WTC11 (cell line): ENCODE data around the gene THUMPD1.

Source experiments
- CREM ChIP-seq: sonication (generic); formaldehyde crosslinking; IDR thresholded peaks from 2 replicates; pipeline ENCODE4 v1.8.1; 2022; ENCODE audit warnings: mild to moderate bottlenecking, missing genetic modification reagents, moderate library complexity
- JUN ChIP-seq: sonication (generic); formaldehyde crosslinking; IDR thresholded peaks from 2 replicates; pipeline ENCODE4 v1.8.0; 2023; ENCODE audit warnings: mild to moderate bottlenecking, missing genetic modification reagents
- NFYB ChIP-seq: sonication (generic); formaldehyde crosslinking; conservative IDR thresholded peaks from 2 replicates; pipeline ENCODE4 v1.8.0; 2022; ENCODE audit warnings: low read depth, missing genetic modification reagents
- RELA ChIP-seq: sonication (generic); formaldehyde crosslinking; IDR thresholded peaks from 2 replicates; pipeline ENCODE4 v1.8.1; 2022; ENCODE audit warnings: missing genetic modification reagents, mild to moderate bottlenecking, borderline replicate concordance
- TCF7 ChIP-seq: sonication (generic); formaldehyde crosslinking; IDR thresholded peaks from 2 replicates; pipeline ENCODE4 v1.8.0; 2022; ENCODE audit warnings: mild to moderate bottlenecking, low read depth, missing genetic modification reagents, moderate library complexity
- TEAD1 ChIP-seq: sonication (generic); formaldehyde crosslinking; IDR thresholded peaks from 2 replicates; pipeline ENCODE4 v1.8.0; 2022; ENCODE audit warnings: mild to moderate bottlenecking, missing genetic modification reagents
- ZNF138 ChIP-seq: sonication (generic); formaldehyde crosslinking; conservative IDR thresholded peaks from 2 replicates; pipeline ENCODE4 v1.8.1; 2022; ENCODE audit warnings: mild to moderate bottlenecking, moderate library complexity, missing genetic modification reagents
- ZNF232 ChIP-seq: sonication (generic); formaldehyde crosslinking; IDR thresholded peaks from 2 replicates; pipeline ENCODE4 v1.8.0; 2022; ENCODE audit warnings: mild to moderate bottlenecking, missing genetic modification reagents
- TF ChIP-seq, protein P1 (sequence below): sonication (generic); formaldehyde crosslinking; IDR thresholded peaks from 2 replicates; pipeline ENCODE4 v1.8.0; 2022; ENCODE audit warnings: mild to moderate bottlenecking, missing genetic modification reagents
- TF ChIP-seq, protein P2 (sequence below): fragments of 250-450 bp; sonication (Bioruptor Pico); conservative IDR thresholded peaks from 2 replicates; pipeline ENCODE4 v1.9.0; 2021; ENCODE audit warnings: mild to moderate bottlenecking
- TF ChIP-seq, protein P3 (sequence below): fragments of 200-600 bp; IDR thresholded peaks from 2 replicates; pipeline ENCODE4 v1.8.0; 2022; ENCODE audit warnings: antibody characterized with exemption
- TF ChIP-seq, protein P4 (sequence below): sonication (generic); formaldehyde crosslinking; IDR thresholded peaks from 2 replicates; pipeline ENCODE4 v1.8.1; 2022; ENCODE audit warnings: missing genetic modification reagents, borderline replicate concordance
- TF ChIP-seq, protein P5 (sequence below): sonication (generic); formaldehyde crosslinking; IDR thresholded peaks from 2 replicates; pipeline ENCODE4 v1.8.1; 2023; ENCODE audit warnings: mild to moderate bottlenecking, missing genetic modification reagents, moderate library complexity
- TF ChIP-seq, protein P6 (sequence below): sonication (generic); formaldehyde crosslinking; IDR thresholded peaks from 2 replicates; pipeline ENCODE4 v1.8.0; 2022; ENCODE audit warnings: missing genetic modification reagents

DNA sequence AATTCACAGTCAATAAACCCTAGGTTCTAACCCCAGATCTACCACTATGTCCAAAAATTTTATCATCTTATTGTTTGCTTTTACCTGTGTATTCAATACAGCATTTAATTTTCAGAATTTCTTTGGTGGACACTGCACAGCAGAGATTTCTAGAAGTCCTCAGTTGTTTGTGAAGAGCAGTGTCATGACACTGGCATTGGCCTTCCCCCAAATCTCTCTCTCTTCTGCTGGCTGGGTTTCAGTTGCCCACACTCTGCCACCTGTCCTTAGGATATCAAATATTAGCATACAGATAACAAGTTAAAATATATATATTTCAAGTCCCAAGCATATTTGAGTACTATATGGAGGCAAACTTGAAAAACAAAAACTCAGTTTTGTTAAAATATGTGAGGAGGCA, 2.0 kb upstream of the THUMPD1 start:
- TF ChIP-seq, protein P1, sequence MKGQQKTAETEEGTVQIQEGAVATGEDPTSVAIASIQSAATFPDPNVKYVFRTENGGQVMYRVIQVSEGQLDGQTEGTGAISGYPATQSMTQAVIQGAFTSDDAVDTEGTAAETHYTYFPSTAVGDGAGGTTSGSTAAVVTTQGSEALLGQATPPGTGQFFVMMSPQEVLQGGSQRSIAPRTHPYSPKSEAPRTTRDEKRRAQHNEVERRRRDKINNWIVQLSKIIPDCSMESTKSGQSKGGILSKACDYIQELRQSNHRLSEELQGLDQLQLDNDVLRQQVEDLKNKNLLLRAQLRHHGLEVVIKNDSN (CRISPR knock-in tag): no peak
- TF ChIP-seq, protein P2, sequence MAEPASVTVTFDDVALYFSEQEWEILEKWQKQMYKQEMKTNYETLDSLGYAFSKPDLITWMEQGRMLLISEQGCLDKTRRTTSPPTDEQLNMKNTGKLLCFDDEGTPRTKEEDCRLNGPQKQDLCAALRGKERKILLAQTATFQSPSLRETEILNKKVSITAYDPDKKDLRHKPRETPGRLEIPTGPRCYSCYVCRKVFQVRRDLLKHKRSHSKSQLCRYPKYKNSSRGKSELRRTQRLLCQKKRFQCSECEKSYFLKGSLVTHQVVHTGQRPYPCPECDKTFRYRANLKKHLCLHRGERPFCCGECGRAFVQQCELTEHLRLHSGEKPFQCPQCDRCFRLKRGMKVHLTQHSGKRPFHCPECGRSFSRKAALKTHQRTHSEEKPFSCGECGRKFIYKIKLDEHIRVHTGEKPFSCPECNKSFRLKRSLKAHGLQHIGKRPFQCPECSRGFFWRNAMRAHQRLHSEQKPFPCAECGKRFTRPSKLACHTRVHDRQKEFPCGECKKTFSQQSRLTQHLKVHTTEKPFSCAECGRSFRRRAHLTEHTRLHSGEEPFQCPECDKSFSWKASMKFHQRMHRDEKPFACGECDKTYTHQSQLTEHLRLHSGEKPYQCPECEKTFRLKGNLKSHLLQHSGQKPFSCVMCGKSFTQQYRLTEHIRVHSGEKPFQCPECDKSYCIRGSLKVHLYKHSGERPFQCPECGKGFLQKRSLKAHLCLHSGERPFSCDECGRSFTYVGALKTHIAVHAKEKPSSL (CRISPR knock-in tag): no peak
- TF ChIP-seq, protein P3, sequence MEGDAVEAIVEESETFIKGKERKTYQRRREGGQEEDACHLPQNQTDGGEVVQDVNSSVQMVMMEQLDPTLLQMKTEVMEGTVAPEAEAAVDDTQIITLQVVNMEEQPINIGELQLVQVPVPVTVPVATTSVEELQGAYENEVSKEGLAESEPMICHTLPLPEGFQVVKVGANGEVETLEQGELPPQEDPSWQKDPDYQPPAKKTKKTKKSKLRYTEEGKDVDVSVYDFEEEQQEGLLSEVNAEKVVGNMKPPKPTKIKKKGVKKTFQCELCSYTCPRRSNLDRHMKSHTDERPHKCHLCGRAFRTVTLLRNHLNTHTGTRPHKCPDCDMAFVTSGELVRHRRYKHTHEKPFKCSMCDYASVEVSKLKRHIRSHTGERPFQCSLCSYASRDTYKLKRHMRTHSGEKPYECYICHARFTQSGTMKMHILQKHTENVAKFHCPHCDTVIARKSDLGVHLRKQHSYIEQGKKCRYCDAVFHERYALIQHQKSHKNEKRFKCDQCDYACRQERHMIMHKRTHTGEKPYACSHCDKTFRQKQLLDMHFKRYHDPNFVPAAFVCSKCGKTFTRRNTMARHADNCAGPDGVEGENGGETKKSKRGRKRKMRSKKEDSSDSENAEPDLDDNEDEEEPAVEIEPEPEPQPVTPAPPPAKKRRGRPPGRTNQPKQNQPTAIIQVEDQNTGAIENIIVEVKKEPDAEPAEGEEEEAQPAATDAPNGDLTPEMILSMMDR: no peak
- no peak for TF ChIP-seq NFYB (CRISPR knock-in tag)
- TF ChIP-seq TEAD1 (CRISPR knock-in tag): no peak
- no peak for TF ChIP-seq CREM (CRISPR knock-in tag)
- TF ChIP-seq, protein P4, sequence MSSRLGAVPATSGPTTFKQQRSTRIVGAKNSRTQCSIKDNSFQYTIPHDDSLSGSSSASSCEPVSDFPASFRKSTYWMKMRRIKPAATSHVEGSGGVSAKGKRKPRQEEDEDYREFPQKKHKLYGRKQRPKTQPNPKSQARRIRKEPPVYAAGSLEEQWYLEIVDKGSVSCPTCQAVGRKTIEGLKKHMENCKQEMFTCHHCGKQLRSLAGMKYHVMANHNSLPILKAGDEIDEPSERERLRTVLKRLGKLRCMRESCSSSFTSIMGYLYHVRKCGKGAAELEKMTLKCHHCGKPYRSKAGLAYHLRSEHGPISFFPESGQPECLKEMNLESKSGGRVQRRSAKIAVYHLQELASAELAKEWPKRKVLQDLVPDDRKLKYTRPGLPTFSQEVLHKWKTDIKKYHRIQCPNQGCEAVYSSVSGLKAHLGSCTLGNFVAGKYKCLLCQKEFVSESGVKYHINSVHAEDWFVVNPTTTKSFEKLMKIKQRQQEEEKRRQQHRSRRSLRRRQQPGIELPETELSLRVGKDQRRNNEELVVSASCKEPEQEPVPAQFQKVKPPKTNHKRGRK (CRISPR knock-in tag): no peak
- TF ChIP-seq, protein P5, sequence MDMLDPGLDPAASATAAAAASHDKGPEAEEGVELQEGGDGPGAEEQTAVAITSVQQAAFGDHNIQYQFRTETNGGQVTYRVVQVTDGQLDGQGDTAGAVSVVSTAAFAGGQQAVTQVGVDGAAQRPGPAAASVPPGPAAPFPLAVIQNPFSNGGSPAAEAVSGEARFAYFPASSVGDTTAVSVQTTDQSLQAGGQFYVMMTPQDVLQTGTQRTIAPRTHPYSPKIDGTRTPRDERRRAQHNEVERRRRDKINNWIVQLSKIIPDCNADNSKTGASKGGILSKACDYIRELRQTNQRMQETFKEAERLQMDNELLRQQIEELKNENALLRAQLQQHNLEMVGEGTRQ (CRISPR knock-in tag): no peak
- TF ChIP-seq ZNF138 (CRISPR knock-in tag): no peak
- TF ChIP-seq ZNF232: no peak
- TF ChIP-seq, protein P6, sequence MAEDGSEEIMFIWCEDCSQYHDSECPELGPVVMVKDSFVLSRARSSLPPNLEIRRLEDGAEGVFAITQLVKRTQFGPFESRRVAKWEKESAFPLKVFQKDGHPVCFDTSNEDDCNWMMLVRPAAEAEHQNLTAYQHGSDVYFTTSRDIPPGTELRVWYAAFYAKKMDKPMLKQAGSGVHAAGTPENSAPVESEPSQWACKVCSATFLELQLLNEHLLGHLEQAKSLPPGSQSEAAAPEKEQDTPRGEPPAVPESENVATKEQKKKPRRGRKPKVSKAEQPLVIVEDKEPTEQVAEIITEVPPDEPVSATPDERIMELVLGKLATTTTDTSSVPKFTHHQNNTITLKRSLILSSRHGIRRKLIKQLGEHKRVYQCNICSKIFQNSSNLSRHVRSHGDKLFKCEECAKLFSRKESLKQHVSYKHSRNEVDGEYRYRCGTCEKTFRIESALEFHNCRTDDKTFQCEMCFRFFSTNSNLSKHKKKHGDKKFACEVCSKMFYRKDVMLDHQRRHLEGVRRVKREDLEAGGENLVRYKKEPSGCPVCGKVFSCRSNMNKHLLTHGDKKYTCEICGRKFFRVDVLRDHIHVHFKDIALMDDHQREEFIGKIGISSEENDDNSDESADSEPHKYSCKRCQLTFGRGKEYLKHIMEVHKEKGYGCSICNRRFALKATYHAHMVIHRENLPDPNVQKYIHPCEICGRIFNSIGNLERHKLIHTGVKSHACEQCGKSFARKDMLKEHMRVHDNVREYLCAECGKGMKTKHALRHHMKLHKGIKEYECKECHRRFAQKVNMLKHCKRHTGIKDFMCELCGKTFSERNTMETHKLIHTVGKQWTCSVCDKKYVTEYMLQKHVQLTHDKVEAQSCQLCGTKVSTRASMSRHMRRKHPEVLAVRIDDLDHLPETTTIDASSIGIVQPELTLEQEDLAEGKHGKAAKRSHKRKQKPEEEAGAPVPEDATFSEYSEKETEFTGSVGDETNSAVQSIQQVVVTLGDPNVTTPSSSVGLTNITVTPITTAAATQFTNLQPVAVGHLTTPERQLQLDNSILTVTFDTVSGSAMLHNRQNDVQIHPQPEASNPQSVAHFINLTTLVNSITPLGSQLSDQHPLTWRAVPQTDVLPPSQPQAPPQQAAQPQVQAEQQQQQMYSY (CRISPR knock-in tag): no peak
- TF ChIP-seq TCF7 (CRISPR knock-in tag): no peak
- no peak for TF ChIP-seq JUN (CRISPR knock-in tag)
- no peak for TF ChIP-seq RELA (CRISPR knock-in tag)
